IPS DF 19.7 (cell line): ENCODE data around the gene GRM8.
"Not testable (repeated sequence)": the region's sequence is repeated elsewhere in the genome, so short reads cannot be mapped to it uniquely, and the experiment has no call there.

Experiments used
- DNase-seq: peaks from one replicate; pipeline ENCODE4 v3.0.0-alpha.2; 2013; ENCODE audit warnings: low read depth, low spot score

GRM8 gene

DNA sequence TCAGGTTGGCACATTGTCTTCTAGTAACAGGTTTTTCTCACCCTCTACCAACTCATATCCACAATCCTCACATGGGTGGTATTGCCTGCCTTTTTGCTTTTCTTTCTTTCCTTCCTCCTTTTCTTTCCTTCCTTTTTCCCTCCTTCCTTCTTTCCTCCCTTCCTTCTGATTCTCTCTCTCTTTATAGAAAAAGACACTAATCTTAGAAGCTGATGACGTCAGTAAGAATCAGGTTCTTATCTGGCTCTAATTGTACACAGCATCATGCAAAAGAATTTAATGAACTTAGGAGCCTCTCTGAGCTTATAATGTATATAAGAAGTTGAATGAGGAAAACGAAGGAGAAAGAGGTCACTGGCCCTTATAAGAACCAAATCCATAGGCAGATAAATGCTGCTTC lies 328.3 kb downstream of the GRM8 start:
- no peak for DNase-seq

DNA sequence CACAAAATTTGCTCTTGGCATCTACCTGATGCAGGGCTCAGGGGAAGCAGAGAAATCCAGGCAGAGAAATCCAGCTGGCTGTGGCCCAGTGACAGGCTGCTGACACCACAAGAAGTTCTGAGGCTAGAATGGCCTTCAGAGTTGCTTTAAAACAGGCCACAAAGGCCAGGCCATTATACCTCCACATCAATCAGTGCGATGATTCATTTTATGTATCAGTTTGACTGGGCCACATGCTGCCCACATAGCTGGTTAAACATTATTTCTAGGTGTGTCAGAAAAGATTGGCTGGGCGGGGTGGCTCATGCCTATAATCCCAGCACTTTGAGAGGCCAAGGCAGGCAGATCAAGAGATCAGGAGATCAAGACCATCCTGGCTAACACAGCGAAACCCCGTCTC lies 341.1 kb downstream of the GRM8 start:
- not testable (repeated sequence) for DNase-seq

DNA sequence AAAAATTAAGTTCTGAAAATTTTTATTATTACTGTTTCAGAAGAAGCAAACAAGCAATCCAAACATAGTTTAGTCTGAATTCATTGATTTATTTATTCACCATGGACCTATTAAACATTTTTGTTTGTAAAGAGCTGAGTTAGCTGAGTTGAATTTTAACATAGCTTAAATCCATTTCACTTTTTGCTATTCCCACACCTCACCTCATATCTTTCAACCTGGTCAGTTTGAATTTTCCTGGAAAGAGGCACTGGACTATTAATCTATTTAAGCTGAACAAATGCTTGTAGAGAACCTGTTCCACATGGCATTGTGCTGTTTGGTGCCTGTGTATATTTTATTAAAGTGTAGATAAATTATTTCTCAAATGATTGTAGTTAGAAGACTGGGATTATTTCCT lies 344.2 kb downstream of the GRM8 start:
- DNase-seq: not testable (repeated sequence)

DNA sequence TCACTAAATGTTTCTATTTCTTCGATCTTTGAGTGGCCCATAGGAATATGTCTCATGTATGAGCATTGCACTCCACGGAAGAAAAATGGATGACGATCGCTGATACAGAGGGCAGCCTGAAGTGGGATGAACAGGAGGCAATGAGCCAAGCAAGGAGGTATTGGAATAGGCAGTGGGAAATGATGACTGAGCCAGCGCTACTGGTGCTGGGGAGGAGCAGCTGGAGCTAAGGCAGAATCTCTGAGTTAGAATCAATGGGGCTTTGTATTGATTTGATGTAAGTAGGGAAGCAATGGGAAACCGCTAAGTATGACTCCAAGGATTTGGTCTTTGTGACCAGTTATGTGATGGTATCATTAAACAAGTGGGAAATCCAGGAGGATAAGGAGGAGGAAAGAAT lies 345.1 kb downstream of the GRM8 start:
- not testable (repeated sequence) for DNase-seq

DNA sequence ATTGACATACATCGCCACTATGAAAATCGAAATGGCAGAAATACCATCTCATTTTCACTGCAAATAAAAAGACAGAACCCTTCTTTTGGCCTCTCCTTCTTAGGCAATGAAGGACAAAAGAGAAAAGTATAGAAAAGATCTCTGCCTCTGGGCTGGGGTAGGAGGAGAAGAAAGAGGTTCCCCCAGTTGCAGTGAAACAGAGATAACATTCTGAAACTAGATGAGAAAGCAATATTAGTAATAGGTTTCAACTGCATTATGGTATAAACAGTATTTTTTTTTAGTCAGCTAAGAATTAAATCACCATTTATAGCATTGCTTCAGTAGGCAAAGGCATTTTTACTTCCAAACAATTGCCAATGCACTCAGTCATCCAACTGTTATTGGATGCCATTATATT lies 347.5 kb downstream of the GRM8 start:
- DNase-seq: not testable (repeated sequence)

DNA sequence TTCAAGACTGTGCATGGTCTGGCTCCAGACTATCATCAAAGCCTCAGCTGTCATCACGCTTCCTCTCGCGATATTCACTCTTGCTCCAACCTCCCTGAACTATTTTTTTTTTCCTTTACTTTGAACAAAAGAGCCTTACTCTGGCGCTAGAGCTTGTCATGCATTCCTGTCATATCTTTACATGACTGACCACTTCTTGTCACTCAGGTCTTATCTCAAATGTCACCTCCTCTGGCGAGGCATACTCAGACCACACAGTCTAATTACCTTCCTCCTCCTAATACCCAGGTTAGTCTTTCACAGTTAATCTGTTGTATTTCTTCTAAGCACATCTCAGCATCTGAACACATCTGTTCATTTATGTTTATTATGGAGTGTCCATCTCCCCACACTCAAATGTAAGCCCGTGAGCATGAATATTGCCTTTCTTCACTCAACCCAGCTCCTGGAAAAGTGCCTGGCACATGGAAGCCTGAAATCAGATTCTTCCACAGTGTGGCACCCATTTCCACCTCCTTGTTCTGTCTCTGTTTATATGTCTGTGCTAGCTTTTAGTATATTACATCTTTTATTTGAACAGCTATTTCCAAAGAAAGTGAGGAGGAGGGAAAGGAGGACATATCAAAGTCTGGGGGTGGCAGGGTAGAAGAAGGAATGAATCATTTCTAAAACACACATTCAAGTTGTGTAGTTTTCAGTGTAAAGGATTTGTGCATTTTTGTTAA lies 351.5 kb downstream of the GRM8 start:
- DNase-seq: not testable (repeated sequence)

DNA sequence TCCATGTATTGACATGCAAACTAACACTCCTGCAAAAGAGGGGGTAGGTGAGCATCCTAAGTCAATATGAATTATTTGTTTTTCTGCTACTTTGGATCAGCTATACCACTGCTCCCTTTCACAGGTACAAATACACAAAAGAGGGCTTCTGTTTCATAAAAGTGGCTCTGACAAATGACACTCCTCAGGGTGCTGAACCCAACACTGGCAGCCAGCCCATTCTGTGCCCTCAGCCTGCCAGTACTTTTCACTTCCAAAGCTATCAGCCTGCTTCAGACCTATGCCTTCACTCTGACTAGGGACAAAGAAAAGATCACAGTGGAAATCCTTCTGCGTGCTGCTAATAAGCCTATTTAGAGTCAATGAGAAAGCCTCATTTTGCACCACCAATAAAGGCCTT lies 364.8 kb downstream of the GRM8 start:
- not testable (repeated sequence) for DNase-seq

DNA sequence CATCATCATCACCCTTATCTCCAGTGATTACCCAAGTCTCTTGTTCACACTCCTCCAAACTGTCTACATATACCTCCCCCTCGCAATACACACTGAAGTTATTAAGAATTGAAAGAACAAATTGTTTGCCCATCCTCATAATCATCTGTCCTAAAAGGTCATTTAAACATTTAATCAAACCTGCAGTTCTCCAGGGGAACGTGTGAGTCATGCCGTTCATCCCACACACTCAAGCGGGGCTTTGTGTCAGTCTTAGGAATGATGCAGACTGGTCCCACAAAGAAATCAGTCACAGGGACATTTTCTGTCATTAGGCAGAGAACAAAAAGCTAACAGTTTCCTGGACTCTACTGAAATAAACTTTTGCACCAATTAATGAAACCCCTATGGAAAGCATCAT lies 365.2 kb downstream of the GRM8 start:
- not testable (repeated sequence) for DNase-seq

DNA sequence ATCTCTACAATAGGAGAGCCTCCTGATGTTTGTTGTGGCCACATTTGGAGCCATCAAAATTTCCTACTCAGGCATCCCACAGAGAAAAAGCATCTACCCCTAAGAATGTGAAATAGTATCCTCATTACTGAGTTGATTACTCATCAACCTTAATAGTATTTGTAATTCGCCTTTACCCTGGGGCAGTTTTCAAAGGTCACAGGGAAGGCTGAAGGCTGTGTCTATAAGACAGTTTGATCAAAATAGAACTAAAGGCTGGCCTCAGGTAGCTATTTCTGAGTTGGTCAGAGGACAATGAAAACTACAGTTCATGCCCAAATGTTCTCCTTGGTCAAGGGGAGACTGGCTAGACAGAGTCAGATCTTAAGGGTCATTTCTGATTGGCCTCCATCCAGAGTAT lies 370.0 kb downstream of the GRM8 start:
- not testable (repeated sequence) for DNase-seq

DNA sequence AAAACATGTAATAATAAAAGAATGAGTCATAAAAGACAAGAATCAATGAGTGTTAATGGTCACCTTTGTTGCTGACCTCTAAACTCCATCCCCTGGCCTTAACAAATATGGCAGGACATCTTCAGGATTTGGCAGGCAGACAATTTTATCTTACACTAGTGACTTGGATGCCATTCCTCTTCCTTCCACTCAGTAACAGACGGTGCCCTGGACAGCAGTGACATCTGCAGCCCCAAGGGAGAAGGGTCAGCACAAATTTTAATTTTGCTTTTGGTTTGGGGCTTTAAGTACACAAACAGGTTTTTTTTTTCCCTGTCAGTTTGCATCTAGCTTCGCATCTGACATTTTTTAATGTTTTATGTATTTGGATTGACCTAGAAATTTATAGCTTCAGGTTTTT lies 370.8 kb downstream of the GRM8 start:
- DNase-seq: not testable (repeated sequence)

DNA sequence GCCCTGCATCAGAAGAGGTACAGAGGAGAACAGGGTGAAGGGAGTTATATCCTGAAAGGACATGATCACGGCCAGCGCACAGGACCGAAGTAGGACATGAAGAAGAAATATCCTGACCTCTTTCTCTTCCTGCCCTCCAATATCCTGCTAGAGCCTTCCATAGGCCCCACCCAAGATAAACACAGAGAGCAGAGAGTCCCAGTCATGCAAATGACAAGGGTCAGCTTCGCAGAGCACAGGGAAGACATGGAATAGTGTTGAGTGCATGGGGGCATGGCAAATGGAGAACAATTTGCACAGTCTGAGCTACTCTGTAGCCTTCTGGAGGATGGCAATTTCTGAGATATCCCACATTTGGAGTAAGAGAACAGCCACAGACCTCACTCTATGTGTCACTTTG lies 371.4 kb downstream of the GRM8 start:
- DNase-seq: no peak

DNA sequence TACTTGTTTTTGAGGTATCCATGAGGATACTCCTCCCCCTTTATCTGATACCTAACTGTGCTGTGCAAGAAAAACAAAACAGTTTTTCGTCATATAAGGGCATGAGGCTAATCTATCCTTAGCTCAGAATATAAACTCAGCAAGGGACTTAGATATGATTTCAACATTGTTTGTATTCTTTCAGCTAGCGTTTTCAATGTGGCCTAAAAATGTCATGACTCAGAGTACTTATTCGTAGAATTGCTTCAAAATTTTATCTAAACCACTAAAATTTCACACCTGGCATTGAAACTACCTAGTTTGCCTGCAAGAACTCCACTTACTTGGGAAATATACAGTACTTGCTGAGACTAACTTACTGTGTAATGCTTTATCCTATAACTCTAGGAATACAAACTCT lies 376.2 kb downstream of the GRM8 start:
- DNase-seq: not testable (repeated sequence)

DNA sequence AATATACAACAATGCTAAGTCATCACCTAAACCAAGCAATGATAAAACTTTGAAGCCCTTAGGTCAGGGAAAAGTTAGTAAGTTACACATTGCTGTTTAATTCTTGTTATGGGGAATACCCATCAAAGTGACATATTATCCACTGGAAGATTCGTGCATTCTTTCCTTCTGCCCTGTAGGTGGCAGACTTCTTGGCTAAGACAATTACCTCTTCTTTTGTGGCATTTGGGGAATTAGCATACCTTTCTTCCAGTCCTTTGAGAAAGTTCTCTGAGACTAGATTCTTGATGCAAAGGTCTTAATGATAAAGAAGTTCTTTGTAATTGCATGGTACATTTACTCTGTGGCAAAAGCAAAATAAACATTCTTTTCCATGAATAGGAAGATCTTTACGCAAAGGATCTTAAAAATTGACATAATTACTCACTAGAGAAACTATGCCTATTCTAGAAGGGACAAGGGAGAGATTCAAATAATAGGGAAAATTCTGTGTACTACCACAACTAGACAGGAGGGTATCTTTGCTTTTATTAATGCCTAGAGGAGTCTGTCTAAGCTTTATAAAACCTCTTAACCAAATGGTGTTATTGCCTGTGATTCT lies 395.9 kb downstream of the GRM8 start:
- DNase-seq: peak; percentile 7

DNA sequence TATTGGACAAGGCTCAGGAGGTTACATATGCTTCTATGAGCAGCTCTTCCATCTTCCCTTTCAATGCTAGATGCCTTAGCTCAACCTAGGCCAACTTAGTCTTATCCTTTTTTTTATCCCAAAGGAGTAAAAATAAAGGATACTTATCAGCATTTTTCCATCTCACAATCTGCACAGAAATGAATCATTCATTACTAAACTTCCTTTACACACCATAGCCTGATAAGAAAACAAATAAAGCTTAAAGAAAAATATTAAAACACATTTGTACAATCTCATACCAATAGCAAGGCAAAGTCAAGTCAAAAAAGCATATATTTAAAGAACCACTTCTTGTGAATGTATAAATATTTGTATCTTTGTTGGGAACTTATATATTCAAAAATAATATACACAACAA lies 407.4 kb downstream of the GRM8 start:
- no peak for DNase-seq

DNA sequence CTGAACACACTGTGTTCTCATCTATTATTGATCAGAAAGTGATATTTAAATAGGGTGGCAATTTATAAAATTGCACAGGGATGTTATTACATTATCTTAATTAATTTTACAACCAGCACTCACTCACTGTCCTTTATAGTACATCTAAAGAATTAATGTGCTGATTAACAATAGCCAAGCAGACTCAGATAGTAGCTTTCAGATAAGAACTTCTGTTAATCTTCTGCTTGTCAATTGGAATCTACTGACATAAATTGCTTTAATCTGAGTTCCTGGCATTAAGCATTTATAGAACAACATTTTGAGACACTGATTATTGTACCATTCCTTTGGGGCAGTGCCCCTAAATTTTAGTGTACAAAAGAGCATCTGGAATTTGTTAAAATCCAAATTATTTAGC lies 408.9 kb downstream of the GRM8 start:
- no peak for DNase-seq

DNA sequence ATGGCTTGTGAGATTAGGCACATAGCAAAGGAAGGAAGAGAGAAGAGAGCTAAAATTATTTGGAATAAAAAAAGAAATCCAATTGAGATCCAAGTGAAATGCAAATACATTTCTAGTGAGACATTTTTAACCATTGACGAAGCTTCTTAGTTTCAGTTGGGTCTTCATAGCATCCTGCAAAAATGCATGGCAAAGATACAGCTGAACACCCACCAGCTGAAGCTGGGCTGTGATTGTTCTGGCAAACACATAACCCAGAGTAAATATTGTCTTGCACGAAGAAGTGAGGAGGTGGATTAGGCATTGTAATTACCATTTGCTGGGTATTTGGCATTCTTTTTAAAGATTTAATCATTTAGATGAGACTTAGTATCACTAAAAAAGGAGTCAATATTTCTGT lies 409.4 kb downstream of the GRM8 start:
- DNase-seq: no peak

DNA sequence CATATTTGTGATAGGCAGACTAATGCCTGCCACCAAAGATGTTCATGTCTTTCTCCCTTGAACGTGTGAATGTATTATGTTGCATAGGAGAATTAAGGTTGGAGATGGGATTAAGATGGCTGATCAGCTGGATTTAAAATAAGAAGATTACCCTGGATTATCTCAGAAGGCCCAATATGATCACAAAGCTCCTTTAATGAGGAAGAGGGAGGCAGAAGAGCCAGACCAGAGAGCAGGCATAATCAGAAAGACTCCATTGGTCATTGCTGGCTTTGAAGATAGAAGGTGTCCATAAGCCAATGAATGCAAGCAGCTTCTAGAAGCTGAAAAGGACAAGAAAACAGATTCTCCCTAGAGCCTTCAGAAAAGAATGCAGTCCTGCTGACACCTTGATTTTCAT lies 410.3 kb downstream of the GRM8 start:
- no peak for DNase-seq

DNA sequence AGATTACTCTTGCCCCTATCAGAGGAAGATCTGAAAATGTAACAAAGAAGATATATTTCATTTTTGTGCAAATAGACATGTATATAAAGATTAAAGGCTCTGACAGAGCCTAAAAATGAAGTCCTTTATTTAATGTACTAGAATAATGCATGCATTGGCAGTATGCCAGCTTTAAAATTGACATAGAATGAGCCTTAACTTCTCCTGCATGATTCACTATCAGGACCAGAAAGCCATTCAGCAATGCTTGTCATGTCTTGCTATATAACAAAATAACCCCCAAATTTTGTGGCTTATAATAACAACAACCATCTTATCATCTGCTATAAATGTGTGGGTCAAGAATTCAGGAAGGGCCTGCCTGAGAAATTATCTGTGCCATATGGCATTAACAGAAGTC lies 411.9 kb downstream of the GRM8 start:
- DNase-seq: no peak

DNA sequence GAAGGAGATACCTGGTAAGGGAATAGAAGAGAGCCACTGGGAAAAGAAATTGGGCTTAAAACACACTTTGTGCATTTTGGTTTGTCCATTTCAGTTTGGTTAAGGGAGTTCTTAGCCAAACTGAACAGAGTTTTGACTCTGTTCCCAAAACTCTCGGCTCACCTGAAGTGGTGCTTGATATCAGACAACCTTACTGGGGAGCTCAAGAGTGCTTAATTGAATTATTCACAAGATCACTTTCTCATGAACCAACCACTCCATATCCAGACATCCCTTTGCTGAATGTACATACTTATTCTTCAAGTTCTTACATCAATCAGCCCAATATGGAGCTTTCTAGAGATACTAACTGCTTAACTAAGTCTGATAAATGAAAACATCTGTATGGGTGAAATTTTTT lies 413.1 kb downstream of the GRM8 start:
- DNase-seq: no peak

DNA sequence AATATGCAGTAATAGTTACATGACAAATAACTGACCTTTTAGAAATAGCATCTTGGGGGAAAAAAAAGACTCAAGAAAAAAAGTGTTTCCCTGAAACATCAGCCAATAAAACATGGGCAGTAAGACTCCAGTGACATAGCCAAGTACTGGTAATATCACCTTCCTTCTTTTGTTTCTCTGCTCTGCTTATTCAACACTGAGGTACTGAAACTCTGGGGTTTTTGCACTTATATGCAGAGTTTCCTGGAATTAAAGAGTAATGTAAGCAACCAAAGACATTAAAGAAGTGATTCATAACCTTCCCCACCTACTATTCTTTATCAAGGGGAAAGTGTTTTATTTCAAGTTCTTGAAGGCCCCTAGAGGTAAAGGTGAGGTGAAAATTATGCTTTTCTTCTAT lies 414.5 kb downstream of the GRM8 start:
- DNase-seq: no peak

DNA sequence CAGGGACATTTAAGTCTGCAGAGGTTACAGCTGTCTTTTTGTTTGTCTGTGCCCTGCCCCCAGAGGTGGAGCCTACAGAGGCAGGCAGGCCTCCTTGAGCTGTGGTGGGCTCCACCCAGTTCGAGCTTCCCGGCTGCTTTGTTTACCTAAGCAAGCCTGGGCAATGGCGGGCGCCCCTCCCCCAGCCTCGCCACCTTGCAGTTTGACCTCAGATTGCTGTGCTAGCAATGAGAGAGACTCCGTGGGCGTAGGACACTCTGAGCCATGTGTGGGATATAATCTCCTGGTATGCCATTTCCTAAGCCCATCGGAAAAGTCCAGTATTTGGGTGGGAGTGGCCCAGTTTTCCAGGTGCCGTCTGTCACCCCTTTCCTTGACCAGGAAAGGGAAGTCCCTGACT lies 421.5 kb downstream of the GRM8 start:
- not testable (repeated sequence) for DNase-seq

DNA sequence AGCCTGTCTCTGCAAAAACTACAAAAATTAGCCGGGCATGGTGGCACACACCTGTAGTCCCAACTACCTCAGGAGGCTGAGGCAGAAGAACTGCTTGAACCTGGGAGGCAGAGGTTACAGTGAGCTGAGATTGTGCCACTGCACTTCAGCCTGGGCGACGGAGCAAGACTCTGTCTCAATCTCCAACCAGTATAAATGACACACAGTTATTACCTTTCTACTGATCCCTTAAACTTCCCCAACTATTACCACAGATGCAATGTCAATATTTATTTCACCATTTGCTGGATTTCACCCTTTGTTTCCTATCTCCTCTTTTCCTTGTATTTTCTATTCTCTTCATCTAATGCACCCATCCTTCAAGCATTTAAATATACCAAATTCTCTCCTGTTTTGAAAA lies 431.8 kb downstream of the GRM8 start:
- no peak for DNase-seq

DNA sequence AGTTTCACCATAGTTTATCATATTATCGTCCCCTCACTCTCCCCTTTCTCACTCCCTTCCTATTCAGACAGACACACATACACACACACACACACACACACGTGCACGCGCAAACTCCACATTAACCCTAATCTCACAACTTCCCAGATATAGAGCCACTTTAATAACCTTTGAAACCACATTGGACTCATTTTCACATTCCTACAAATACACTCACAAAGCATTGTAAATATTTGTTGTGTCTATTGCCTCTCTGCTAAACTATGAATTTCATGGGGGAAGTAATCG lies 433.6 kb downstream of the GRM8 start:
- no peak for DNase-seq
